Activated naive CD4-positive, alpha-beta T cell treated with anti-CD3 and anti-CD28 coated beads, Interleukin-2, amount 50 U/mL, for 72 hours (primary cell): Measurements from ENCODE around the gene ARID5B. TPM values are rescaled to one million over a fixed set of nuclear protein-coding genes. Genes with fewer than 3 reads are reported as not detected.
A peak's percentile ranks its signal among the peaks of the same experiment; 100 is the strongest.
"Not testable (repeated sequence)": the region's sequence is repeated elsewhere in the genome, so short reads cannot be mapped to it uniquely, and the experiment has no call there.

Source experiments
- ATAC-seq, 2 donors: fragments of 150-1000 bp; cut with Tn5 transposase; 2 replicates each; pipeline ENCODE4 v1.10.0; 2021; ENCODE audit warnings: mild to moderate bottlenecking in 2 of 2, moderate library complexity in 2 of 2
- DNase-seq, 2 donors: peaks; one replicate each; pipeline ENCODE4 v3.0.0; 2021 to 2022; ENCODE audit warnings: low spot score in 2 of 2
- H3K27ac Mint-ChIP-seq, 2 donors: one replicate each; pipeline ENCODE4 v1.8.0; 2022; ENCODE audit warnings: mild to moderate bottlenecking in 2 of 2, mixed read lengths in 2 of 2
- H3K36me3 Mint-ChIP-seq, 2 donors: one replicate each; pipeline ENCODE4 v1.8.0; 2022; ENCODE audit warnings: mixed read lengths in 2 of 2
- H3K9me3 Mint-ChIP-seq, 2 donors: one replicate each; pipeline ENCODE4 v1.8.0; 2022; ENCODE audit warnings: mixed read lengths in 2 of 2
- total RNA-seq, 2 donors: library from RNA; stranded (reverse); gene quantifications; one replicate each; pipeline ENCODE4 v1.2.3, GENCODE V29; 2022

ARID5B gene
- total RNA-seq, 2 donors from 2014 or later = 52.1 to 95.4 TPM

GRCh38 chr10:61963669-61964058, 62.2 kb downstream of the ARID5B start:
- DNase-seq = no peak
- H3K36me3 Mint-ChIP-seq = peaks cover 47 to 85% of the 10 kb centered on the region in 2 donors
- ATAC-seq = no peak
- H3K27ac Mint-ChIP-seq = peak overlapping the region; percentile 80 to 96
- peaks cover 0 to 9% of the 10 kb centered on the region in 2 donors for H3K9me3 Mint-ChIP-seq

GRCh38 chr10:61964059-61964709, 62.7 kb downstream of the ARID5B start:
- ATAC-seq = no peak
- peaks cover 47 to 85% of the 10 kb centered on the region in 2 donors for H3K36me3 Mint-ChIP-seq

GRCh38 chr10:61964949-61965702, 63.6 kb downstream of the ARID5B start:
- DNase-seq (no peak), ATAC-seq (peak; percentile 68 to 69)
- peaks cover 51 to 86% of the 10 kb centered on the region in 2 donors for H3K36me3 Mint-ChIP-seq
- H3K9me3 Mint-ChIP-seq = peaks cover 0 to 9% of the 10 kb centered on the region in 2 donors
- H3K27ac Mint-ChIP-seq = peak overlapping the region in 1 of 2 donors; percentile 29

More at GRCh38 chr10:61964059-61964709, 62.7 kb downstream of the ARID5B start:
- no peak for DNase-seq
- peak overlapping the region; percentile 80 to 96 for H3K27ac Mint-ChIP-seq
- H3K9me3 Mint-ChIP-seq = peaks cover 0 to 9% of the 10 kb centered on the region in 2 donors

GRCh38 chr10:61965703-61966395, 64.3 kb downstream of the ARID5B start:
- ATAC-seq = peak; percentile 16 to 42
- Mint-ChIP-seq H3K36me3 (peaks cover 51 to 89% of the 10 kb centered on the region in 2 donors), H3K27ac (peak overlapping the region; percentile 60 to 84), H3K9me3 (peaks cover 0 to 9% of the 10 kb centered on the region in 2 donors)
- DNase-seq = no peak

GRCh38 chr10:61967298-61967697, 65.8 kb downstream of the ARID5B start:
- no peak for ATAC-seq
- Mint-ChIP-seq H3K36me3 (peaks cover 50 to 81% of the 10 kb centered on the region in 2 donors), H3K9me3 (peaks cover 0 to 9% of the 10 kb centered on the region in 2 donors), H3K27ac (peak overlapping the region in 1 of 2 donors; percentile 14)
- DNase-seq = no peak

GRCh38 chr10:61970182-61971002, 68.9 kb downstream of the ARID5B start:
- peaks cover 0 to 14% of the 10 kb centered on the region in 2 donors for H3K9me3 Mint-ChIP-seq
- peak overlapping the region; percentile 30 to 91 for H3K27ac Mint-ChIP-seq
- no peak for ATAC-seq
- peaks cover 38 to 84% of the 10 kb centered on the region in 2 donors for H3K36me3 Mint-ChIP-seq
- no peak for DNase-seq

GRCh38 chr10:61971003-61971325, 69.5 kb downstream of the ARID5B start:
- Mint-ChIP-seq H3K27ac (no peak overlapping the region), H3K36me3 (peaks cover 38 to 88% of the 10 kb centered on the region in 2 donors), H3K9me3 (peaks cover 0 to 14% of the 10 kb centered on the region in 2 donors)
- ATAC-seq = no peak
- DNase-seq = no peak

GRCh38 chr10:61973169-61973568, 71.7 kb downstream of the ARID5B start:
- peak overlapping the region; percentile 42 to 76 for H3K27ac Mint-ChIP-seq

GRCh38 chr10:61973906-61974305, 72.4 kb downstream of the ARID5B start:
- ATAC-seq (no peak), DNase-seq (no peak)
- peaks cover 18 to 86% of the 10 kb centered on the region in 2 donors for H3K36me3 Mint-ChIP-seq
- no peak overlapping the region for H3K27ac Mint-ChIP-seq
- H3K9me3 Mint-ChIP-seq = peaks cover 0 to 5% of the 10 kb centered on the region in 2 donors

More at GRCh38 chr10:61973169-61973568, 71.7 kb downstream of the ARID5B start:
- DNase-seq (no peak), ATAC-seq (peak in 1 of 2 donors; percentile 9)
- Mint-ChIP-seq H3K9me3 (peaks cover 0 to 5% of the 10 kb centered on the region in 2 donors), H3K36me3 (peaks cover 23 to 86% of the 10 kb centered on the region in 2 donors)

GRCh38 chr10:61974601-61975390, 73.3 kb downstream of the ARID5B start:
- Mint-ChIP-seq H3K9me3 (peaks cover 0 to 5% of the 10 kb centered on the region in 2 donors), H3K27ac (peak overlapping the region in 1 of 2 donors; percentile 52), H3K36me3 (peaks cover 13 to 86% of the 10 kb centered on the region in 2 donors)
- no peak for ATAC-seq
- DNase-seq = no peak

- Mint-ChIP-seq H3K27ac (no peak overlapping the region), H3K36me3 (peaks cover 16 to 83% of the 10 kb centered on the region in 2 donors), H3K9me3 (peaks cover 0 to 5% of the 10 kb centered on the region in 2 donors)
- ATAC-seq (peak in 1 of 2 donors; percentile 46), DNase-seq (no peak)
These were observed 74.0 kb downstream of the ARID5B start for GRCh38 chr10:61975391-61975932.

- DNase-seq, ATAC-seq, H3K27ac Mint-ChIP-seq, H3K9me3 Mint-ChIP-seq: not testable (repeated sequence)
- peaks cover 21 to 90% of the 10 kb centered on the region in 2 donors for H3K36me3 Mint-ChIP-seq
These were observed 75.6 kb downstream of the ARID5B start for GRCh38 chr10:61976951-61977721.

GRCh38 chr10:61978965-61979364, 77.5 kb downstream of the ARID5B start:
- DNase-seq (no peak), ATAC-seq (no peak)
- peaks cover 0 to 2% of the 10 kb centered on the region in 2 donors for H3K9me3 Mint-ChIP-seq
- H3K27ac Mint-ChIP-seq = no peak overlapping the region
- peaks cover 17 to 92% of the 10 kb centered on the region in 2 donors for H3K36me3 Mint-ChIP-seq

- DNase-seq = no peak
- Mint-ChIP-seq H3K27ac (peak overlapping the region in 1 of 2 donors; percentile 14), H3K36me3 (peaks cover 13 to 78% of the 10 kb centered on the region in 2 donors), H3K9me3 (no peaks in the 10 kb centered on the region)
- ATAC-seq = no peak
These were observed 80.0 kb downstream of the ARID5B start for GRCh38 chr10:61981460-61981859.
